GM12801 (cell line): Measurements from ENCODE around the gene GEMIN8.

ENCODE experiments used
- CTCF ChIP-seq: IDR thresholded peaks from one replicate; pipeline ENCODE4 v1.5.1; 2011; ENCODE audit warnings: control low read depth; ENCODE audit not compliant: insufficient read length; ENCODE audit errors: extremely low read depth

GEMIN8 gene

DNA sequence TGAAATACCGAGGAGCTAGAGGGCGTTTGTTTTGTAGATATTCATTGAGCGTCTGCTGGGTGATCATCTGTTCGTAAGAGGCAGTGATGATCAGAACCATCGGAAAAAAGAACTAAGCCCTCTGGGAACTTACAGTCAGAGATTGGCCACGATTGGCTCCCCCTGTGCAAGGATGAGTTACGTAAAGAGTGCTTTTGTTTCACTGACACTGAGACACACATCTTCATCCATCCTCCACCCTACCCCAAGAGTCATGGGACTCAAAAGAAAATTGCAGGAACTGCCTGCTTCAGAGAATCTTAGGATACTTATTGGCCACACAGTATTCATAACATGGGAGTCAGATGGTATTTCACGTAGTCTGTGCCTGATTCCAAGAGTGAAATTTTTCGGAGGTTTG lies 62.1 kb downstream of the GEMIN8 start:
- no peak for TF ChIP-seq CTCF

DNA sequence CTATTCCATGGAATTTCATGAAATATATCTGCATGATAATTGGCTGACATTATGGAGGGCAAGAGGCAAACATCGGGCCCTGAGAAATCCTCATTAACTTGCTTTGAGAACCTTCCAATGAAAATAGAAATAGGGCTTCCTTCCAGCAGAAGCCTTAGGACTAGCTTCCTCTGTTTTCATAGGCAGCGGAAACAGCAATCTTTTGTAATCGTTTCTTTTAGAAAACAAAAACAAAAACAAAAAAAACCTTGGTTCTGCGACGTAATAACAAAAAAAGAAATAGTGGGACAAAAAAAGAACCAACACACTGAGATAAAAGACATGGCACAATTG lies 62.9 kb downstream of the GEMIN8 start:
- no peak for TF ChIP-seq CTCF

DNA sequence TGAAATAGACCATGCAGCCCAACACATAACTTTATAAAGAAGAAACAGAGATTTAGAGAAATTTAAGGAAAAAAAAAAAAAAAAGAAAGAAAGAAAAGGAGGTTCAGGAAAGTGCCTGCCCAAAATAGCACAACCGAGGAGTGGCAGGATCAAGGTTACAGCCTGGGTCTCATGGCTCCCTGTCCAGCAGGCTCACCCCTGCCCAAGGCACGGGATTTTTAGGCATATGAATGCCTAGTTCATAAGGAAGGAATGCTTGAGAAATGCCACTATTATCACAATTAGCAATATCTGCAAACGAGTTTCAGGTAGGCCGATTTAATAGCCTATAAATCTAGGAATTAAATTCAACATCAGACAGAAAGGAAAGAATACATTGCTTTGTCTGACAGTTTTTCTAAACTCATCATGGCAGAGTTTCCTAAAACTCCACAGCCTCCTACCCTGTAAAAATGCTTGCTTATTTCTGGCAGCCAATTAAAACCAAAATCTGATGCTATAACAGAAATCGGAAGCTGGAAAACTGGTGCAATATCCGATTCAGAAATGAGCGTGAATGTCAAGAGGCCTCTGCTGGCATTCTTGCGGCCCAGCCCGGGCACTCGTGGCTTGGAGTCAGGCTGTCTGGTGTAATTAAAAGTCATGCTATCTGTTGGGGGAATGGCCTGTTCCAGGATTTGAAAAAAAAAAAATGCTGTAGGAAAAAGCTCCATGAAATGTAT lies 63.5 kb downstream of the GEMIN8 start:
- no peak for TF ChIP-seq CTCF

DNA sequence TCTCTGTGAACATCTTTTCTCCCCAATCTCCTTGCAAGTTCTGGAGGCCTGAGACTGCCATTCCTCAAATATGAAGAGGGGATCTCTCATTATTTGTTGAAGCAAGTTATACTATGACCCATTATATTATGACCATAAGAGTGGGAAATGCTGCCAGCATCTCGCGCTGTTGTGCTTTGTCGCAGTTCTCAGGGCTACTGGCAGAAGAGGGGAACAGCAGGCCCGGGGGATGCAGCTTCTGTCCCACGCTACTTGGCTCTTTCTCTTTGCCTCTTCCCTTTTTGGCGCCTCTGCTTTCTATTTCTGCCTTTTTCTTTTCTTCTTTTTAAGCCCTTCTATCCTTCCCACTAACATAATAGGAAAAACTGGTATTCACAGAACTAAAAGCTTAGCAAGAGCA lies 64.2 kb downstream of the GEMIN8 start:
- no peak for TF ChIP-seq CTCF

GRCh38 chrX:13956998-13957397 lies 72.7 kb downstream of the GEMIN8 start:
- TF ChIP-seq CTCF = no peak
